Suprapubic skin (tissue), 4 donors: ENCODE data around the gene SGCE.

Experiments used
- CTCF ChIP-seq, 2 donors: fragments of 200-600 bp in 1 of 2; fragments of 450-650 bp in 1 of 2; sonication (generic) in 1 of 2; IDR thresholded peaks; one replicate each; pipeline ENCODE4 v1.5.1; 2016 to 2019; ENCODE audit warnings: antibody characterized with exemption in 2 of 2, mild to moderate bottlenecking in 1 of 2, moderate library complexity in 1 of 2
- EP300 ChIP-seq: sonication (generic); formaldehyde crosslinking; IDR thresholded peaks from one replicate; pipeline ENCODE4 v1.6.1; 2017; ENCODE audit warnings: antibody characterized with exemption
- POLR2AphosphoS5 ChIP-seq, 3 donors: sonication (generic); formaldehyde crosslinking; IDR thresholded peaks; one replicate each; pipeline ENCODE4 v1.6.1; 2017; ENCODE audit warnings: antibody characterized with exemption in 3 of 3

GRCh38 chr7:94588075-94588474 lies 67.9 kb downstream of the SGCE start:
- TF ChIP-seq POLR2AphosphoS5 (IDR thresholded peaks at IDR 0.05) (no peak), CTCF (IDR thresholded peaks at IDR 0.05) (no peak), EP300 (no peak)
